Retinal pigment epithelial cell (primary cell): ENCODE measurements around the gene PHF21B.

Source experiments
- DNase-seq: peaks from one replicate; pipeline ENCODE4 v3.0.0-alpha.2; 2010; ENCODE audit warnings: low read depth
- H3K4me3 ChIP-seq: 2 replicates; pipeline ENCODE4 v1.5.1; 2011; ENCODE audit warnings: mild to moderate bottlenecking, low read length, control low read depth, moderate library complexity
- CTCF ChIP-seq: conservative IDR thresholded peaks from 2 replicates; pipeline ENCODE4 v1.5.1; 2011; ENCODE audit warnings: low read depth, low read length, control low read depth, inconsistent platforms

Gene PHF21B

GRCh38 chr22:44915441-44915840, 94.4 kb downstream of the PHF21B start:
- H3K4me3 ChIP-seq = no peak overlapping the region
- no peak for DNase-seq
- no peak for TF ChIP-seq CTCF

DNA sequence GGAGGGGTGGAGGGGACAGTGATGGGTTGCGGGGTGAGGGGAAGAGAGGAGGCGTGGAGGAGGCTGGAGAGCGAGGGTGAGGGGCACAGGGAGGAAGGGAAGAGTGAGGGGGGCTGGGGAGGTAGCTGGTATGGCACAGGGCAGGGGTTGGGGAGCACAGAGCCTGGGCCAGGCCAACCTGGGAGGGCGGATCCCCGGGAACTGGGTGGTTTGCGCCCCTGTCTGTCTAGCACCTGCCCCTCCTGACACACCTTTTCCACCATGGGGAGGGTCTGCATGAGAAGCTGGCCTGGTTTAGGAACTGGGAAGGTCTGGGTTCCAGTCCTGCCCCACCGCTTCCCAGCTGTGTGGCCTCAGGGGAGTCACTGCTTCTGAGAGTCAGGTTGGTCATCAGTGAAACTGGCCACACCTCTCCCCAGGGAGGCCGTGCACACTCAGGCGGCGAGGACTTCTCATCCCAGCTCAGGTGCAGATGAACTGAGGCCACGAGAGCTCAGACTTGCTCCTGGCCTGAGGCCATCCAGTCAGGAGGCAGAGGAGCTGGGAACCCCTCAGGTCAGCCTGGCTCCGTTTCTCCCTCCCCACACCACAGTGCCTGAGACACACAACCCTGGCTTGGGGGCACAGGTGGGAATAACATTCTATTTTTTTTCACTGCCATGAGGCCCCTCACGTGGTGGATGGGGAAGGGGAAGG, 95.6 kb downstream of the PHF21B start:
- DNase-seq = no peak
- no peak for TF ChIP-seq CTCF
- no peak overlapping the region for H3K4me3 ChIP-seq

- DNase-seq = no peak
- TF ChIP-seq CTCF = no peak
- no peak overlapping the region for H3K4me3 ChIP-seq
These were observed 96.4 kb downstream of the PHF21B start for GRCh38 chr22:44913198-44913983.

GRCh38 chr22:44909241-44909640, 100.6 kb downstream of the PHF21B start:
- no peak for DNase-seq
- no peak for TF ChIP-seq CTCF
- no peak overlapping the region for H3K4me3 ChIP-seq

DNA sequence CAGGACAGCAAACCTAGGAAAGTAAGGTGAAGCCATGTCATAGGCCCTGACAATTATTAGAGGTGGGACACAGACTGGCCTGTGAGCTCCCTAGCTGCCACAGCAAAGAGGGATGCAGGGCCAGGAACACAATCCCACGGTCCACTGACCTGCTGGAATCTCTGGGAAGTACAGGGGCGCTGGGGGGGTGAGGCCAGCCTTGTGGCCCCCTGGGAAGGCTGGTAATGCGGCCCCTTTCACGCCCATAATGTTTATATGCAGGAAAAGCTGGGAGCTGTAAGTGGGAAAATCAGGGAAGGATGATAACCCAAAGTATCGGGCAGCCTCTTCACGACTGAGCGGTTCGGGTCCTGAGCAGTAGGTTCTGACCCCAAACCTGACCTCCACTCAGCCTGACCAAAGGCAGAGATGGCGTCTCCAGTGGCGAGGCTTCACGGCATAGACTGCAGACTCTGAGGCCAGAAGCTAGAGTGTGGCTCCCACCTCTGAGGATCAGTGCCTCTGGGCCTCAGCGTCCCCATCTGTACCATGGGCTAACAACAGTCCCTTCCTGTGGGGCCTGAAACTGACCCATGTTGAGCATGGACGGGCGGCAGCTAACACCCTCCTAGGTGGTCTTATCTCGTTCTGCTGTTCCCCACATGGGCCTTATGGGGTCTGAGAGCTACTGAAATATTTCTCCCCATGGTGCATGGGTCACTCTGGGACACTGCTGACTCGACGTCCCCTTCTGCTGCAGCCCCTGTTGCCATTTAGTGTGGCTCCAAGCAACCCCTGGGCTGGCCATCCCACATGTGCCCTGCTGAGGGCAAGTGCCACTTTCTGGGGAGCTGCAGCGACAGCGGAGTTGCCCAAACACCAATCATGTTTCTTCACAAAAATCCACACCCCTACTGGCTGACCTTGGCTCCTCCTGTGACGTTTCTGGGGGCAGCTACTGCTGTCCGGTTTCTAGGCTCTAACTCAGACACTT, 101.8 kb downstream of the PHF21B start:
- H3K4me3 ChIP-seq = no peak overlapping the region
- no peak for DNase-seq
- no peak for TF ChIP-seq CTCF

DNA sequence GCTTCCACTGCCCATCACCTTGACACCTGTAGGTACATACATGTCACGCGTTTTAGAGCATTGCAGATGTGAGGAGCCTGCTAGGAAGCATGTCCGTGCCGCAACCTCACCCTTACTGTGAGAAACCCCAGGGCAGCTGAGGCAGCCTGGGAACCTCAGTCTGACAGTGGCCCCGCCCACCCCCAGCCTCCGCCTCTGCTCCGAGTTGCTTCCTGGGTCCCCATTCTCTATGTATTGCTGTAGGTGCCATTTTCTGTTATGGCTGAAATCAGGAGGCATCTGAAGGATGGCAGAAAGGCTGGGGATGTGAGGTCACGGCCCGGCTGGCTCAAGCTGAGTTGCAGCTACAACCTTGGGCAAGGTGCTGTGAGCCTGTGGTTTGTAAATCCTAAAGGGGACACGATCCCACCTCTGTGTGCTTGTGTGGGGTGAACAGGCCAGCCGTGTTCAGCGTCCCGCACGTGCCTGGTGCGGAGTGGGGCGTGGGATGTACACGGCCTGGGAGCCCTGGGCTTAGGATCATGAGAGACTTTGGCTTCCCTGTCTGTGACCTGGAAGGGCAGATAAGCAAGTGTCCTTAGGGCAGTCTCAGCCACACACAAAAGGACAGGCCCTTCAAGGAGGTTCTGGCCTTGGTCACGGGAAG, 102.7 kb downstream of the PHF21B start:
- no peak overlapping the region for H3K4me3 ChIP-seq
- TF ChIP-seq CTCF = no peak

More for the DNA sequence above, 102.7 kb downstream of the PHF21B start:
- no peak for DNase-seq
